K562 (cell line): ENCODE results near the gene LINS1. TPM values are rescaled to one million over a fixed set of nuclear protein-coding genes. Genes with fewer than 3 reads are reported as not detected.

ENCODE experiments used
- ARID4B ChIP-seq: sonication (generic); formaldehyde crosslinking; IDR thresholded peaks from 2 replicates; pipeline ENCODE4 v1.8.0; 2022; ENCODE audit warnings: mild to moderate bottlenecking, missing genetic modification reagents
- EHMT2 ChIP-seq: fragments of 450-650 bp; IDR thresholded peaks from 2 replicates; pipeline ENCODE4 v1.6.1; 2018; ENCODE audit warnings: antibody characterized with exemption
- EZH2 ChIP-seq: IDR thresholded peaks from 2 replicates; pipeline ENCODE4 v1.6.1; 2012; ENCODE audit warnings: low read depth, mild to moderate bottlenecking, inconsistent platforms, low read length, borderline replicate concordance
- FIP1L1 ChIP-seq: fragments of 200-400 bp; formaldehyde crosslinking; IDR thresholded peaks from 2 replicates; pipeline ENCODE4 v1.6.1; 2018; ENCODE audit warnings: mild to moderate bottlenecking, low read depth, low read length; ENCODE audit not compliant: poor library complexity, severe bottlenecking
- HCFC1 ChIP-seq: IDR thresholded peaks from 2 replicates; pipeline ENCODE4 v1.6.1; 2012; ENCODE audit warnings: low read depth, low read length, improper control_type of control experiment
- MXI1 ChIP-seq: IDR thresholded peaks from 2 replicates; pipeline ENCODE4 v1.6.1; 2011; ENCODE audit warnings: low read depth, mild to moderate bottlenecking, improper control_type of control experiment, low read length
- NFIX ChIP-seq: fragments of 250-450 bp; sonication (Bioruptor Pico); IDR thresholded peaks from 2 replicates; pipeline ENCODE4 v1.4.0; 2020; ENCODE audit warnings: low read depth, mild to moderate bottlenecking, moderate library complexity
- NR4A1 ChIP-seq, 2 experiments: fragments of 250-450 bp in 1 of 2; fragments of 450-650 bp in 1 of 2; sonication (Bioruptor Pico) in 1 of 2; IDR thresholded peaks; 2 replicates each; pipeline versions ENCODE4 v1.4.0 to v1.6.1; 2016 to 2020; ENCODE audit warnings: mild to moderate bottlenecking in 2 of 2, missing compliant biosample characterization in 1 of 2, missing genetic modification characterization in 1 of 2, moderate library complexity in 1 of 2
- PHF21A ChIP-seq: fragments of 450-650 bp; IDR thresholded peaks from 2 replicates; pipeline ENCODE4 v1.6.1; 2017; ENCODE audit warnings: low read depth, borderline replicate concordance
- PHTF2 ChIP-seq: fragments of 250-450 bp; sonication (Bioruptor Pico); IDR thresholded peaks from 2 replicates; pipeline ENCODE4 v1.5.0; 2021; ENCODE audit warnings: mild to moderate bottlenecking
- POLR2H ChIP-seq: IDR thresholded peaks from 2 replicates; pipeline ENCODE4 v1.6.1; 2016; ENCODE audit warnings: missing genetic modification characterization, low read depth, mild to moderate bottlenecking, control low read depth, missing compliant biosample characterization, moderate library complexity
- RAD21 ChIP-seq, 2 experiments: fragments of 250-450 bp in 1 of 2; fragments of 450-650 bp in 1 of 2; sonication (Bioruptor Pico) in 1 of 2; formaldehyde crosslinking in 1 of 2; IDR thresholded peaks in 1 of 2; conservative IDR thresholded peaks in 1 of 2; 2 replicates each; pipeline versions ENCODE4 v1.4.0 to v1.8.0; 2020 to 2022; ENCODE audit warnings: mild to moderate bottlenecking in 2 of 2, moderate library complexity in 1 of 2
- RBM14 ChIP-seq: fragments of 200-400 bp; formaldehyde crosslinking; IDR thresholded peaks from 2 replicates; pipeline ENCODE4 v1.6.1; 2018; ENCODE audit warnings: low read depth, mild to moderate bottlenecking, low read length, moderate library complexity, borderline replicate concordance; ENCODE audit not compliant: insufficient read depth
- RHOXF2B ChIP-seq: fragments of 250-450 bp; sonication (Bioruptor Pico); conservative IDR thresholded peaks from 2 replicates; pipeline ENCODE4 v1.5.1; 2021
- SFPQ ChIP-seq: fragments of 200-400 bp; formaldehyde crosslinking; IDR thresholded peaks from 2 replicates; pipeline ENCODE4 v1.6.1; 2017; ENCODE audit warnings: mild to moderate bottlenecking, low read depth, low read length, moderate library complexity
- SIRT6 ChIP-seq: IDR thresholded peaks from one replicate; pipeline ENCODE4 v1.6.1; 2012; ENCODE audit warnings: low read depth, mild to moderate bottlenecking, control low read depth, inconsistent platforms, low read length, moderate library complexity
- ZBTB49 ChIP-seq: sonication (generic); formaldehyde crosslinking; IDR thresholded peaks from 2 replicates; pipeline ENCODE4 v1.8.0; 2022; ENCODE audit warnings: missing genetic modification reagents, mild to moderate bottlenecking, borderline replicate concordance
- polyA plus RNA-seq, 8 experiments: library from polyadenylated mRNA; depleted of rRNA in 4 of 8; stranded (reverse) in 5 of 8; unstranded in 3 of 8; fragments of >200 nt; fragmentation: Nextera tagmentation in 2 of 8; fragmentation: Illumina TruSeq in 1 of 8; extraction: Ambion mirVana in 2 of 8; extraction: Trizol in 1 of 8; gene quantifications; 2 replicates each; pipeline versions ENCODE4 v1.2.1 to v1.2.3, GENCODE V29; 2011 to 2014; ENCODE audit warnings: inconsistent platforms in 1 of 8, missing spikeins in 1 of 8
- total RNA-seq, 7 experiments: library from RNA; depleted of rRNA in 6 of 7; stranded (reverse); fragments of >200 nt in 6 of 7; fragmentation: Illumina TruSeq in 2 of 7; extraction: Trizol in 2 of 7; gene quantifications; 2 replicates each; pipeline versions ENCODE4 v1.2.1 to v1.2.3, GENCODE V29; 2011 to 2021; ENCODE audit warnings: low replicate concordance in 1 of 7

The LINS1 gene
- total and polyA plus RNA-seq, 9 of the 15 experiments (the other 6 are each of a cell fraction or from before 2014, with no cell fraction given), result 15.4 to 31.4 (median 24.6) TPM

- TF ChIP-seq ARID4B (0 out of 2 replicates have a peak, but pooled peaks have one; percentile 14), FIP1L1 (no peak), PHF21A (no peak), RHOXF2B (no peak), PHTF2 (CRISPR knock-in tag) (no peak), SFPQ (no peak), NR4A1 (CRISPR knock-in tag; IDR thresholded peaks at IDR 0.05) (no peak), NR4A1 (tag; IDR thresholded peaks at IDR 0.05) (no peak), RAD21 (CRISPR knock-in tag; conservative IDR thresholded peaks at IDR 0.05 in 1 of 2, IDR thresholded peaks at IDR 0.05 in 1 of 2) (no peak), EZH2 (no peak), MXI1 (peak; percentile 97), POLR2H (tag) (no peak), SIRT6 (no peak), ZBTB49 (CRISPR knock-in tag) (no peak), EHMT2 (no peak), NFIX (CRISPR knock-in tag) (no peak), HCFC1 (peak; percentile 61), RBM14 (no peak)
Observed at GRCh38 chr15:100602064-100602822, at the start of gene LINS1, which contains the start of gene ASB7 (continued).
